Right lobe of liver (tissue), 4 donors: Measurements from ENCODE around the gene SLC24A3.

Source experiments
- POLR2A ChIP-seq: fragments of 450-650 bp; IDR thresholded peaks from one replicate; pipeline ENCODE4 v1.6.1; 2017; ENCODE audit warnings: antibody characterized with exemption, mild to moderate bottlenecking
- TF ChIP-seq, protein P1 (sequence below), 4 donors: fragments of 200-600 bp in 3 of 4; fragments of 450-650 bp in 1 of 4; IDR thresholded peaks; one replicate each; pipeline versions ENCODE4 v1.5.1 to v1.8.0; 2016 to 2022; ENCODE audit warnings: antibody characterized with exemption in 4 of 4, mild to moderate bottlenecking in 2 of 4
- donor health status: DM: no; HTN: no; CAD: no.
- donor health status: DM: no; HTN: no; CAD: no.
- donor health status: DM: no; HTN: yes; CAD: no.

DNA sequence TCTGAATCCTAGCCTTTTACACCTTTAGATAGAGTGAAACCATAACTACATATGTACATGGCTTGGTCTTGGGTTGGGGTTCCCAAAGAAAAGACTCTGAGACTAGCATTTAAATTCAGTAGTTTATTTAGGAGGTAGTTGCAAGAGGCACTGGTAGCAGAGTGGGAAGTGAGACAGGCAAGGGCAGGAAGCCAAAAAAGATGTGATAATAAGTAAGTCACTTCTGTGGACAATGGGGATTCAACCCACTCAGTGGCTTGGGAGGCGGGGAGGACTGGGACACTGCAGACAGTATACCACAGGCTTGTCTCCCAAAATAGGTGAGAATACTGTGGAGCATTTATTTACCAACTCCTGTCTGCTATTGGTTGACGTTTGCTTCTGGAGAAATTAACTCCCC, 131.9 kb downstream of the SLC24A3 start:
- TF ChIP-seq, protein P1, sequence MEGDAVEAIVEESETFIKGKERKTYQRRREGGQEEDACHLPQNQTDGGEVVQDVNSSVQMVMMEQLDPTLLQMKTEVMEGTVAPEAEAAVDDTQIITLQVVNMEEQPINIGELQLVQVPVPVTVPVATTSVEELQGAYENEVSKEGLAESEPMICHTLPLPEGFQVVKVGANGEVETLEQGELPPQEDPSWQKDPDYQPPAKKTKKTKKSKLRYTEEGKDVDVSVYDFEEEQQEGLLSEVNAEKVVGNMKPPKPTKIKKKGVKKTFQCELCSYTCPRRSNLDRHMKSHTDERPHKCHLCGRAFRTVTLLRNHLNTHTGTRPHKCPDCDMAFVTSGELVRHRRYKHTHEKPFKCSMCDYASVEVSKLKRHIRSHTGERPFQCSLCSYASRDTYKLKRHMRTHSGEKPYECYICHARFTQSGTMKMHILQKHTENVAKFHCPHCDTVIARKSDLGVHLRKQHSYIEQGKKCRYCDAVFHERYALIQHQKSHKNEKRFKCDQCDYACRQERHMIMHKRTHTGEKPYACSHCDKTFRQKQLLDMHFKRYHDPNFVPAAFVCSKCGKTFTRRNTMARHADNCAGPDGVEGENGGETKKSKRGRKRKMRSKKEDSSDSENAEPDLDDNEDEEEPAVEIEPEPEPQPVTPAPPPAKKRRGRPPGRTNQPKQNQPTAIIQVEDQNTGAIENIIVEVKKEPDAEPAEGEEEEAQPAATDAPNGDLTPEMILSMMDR (IDR thresholded peaks at IDR 0.05) = no peak
- no peak for TF ChIP-seq POLR2A
